Osteoblast (primary cell): ENCODE measurements around the gene PAQR8. TPM values are rescaled to one million over a fixed set of nuclear protein-coding genes. Genes with fewer than 3 reads are reported as not detected.

Source experiments
- DNase-seq: peaks from one replicate; pipeline ENCODE4 v3.0.0; 2011; ENCODE audit warnings: low spot score, mixed read lengths; ENCODE audit not compliant: insufficient read length; ENCODE audit errors: missing footprints
- H2AFZ ChIP-seq: 2 replicates; pipeline ENCODE4 v1.6.0; 2011; ENCODE audit warnings: mild to moderate bottlenecking, low read length
- H3K27ac ChIP-seq: 2 replicates; pipeline ENCODE4 v1.5.1; 2011; ENCODE audit warnings: mild to moderate bottlenecking, low read depth, low read length, moderate library complexity
- H3K27me3 ChIP-seq: 2 replicates; pipeline ENCODE4 v1.6.0; 2012; ENCODE audit warnings: mild to moderate bottlenecking, control low read depth, inconsistent platforms, low read length, moderate library complexity; ENCODE audit not compliant: insufficient read depth
- H3K36me3 ChIP-seq: 2 replicates; pipeline ENCODE4 v1.5.1; 2011; ENCODE audit warnings: mild to moderate bottlenecking, low read length, control low read depth, moderate library complexity; ENCODE audit not compliant: insufficient read depth
- H3K4me1 ChIP-seq: 2 replicates; pipeline ENCODE4 v1.5.1; 2011; ENCODE audit warnings: mild to moderate bottlenecking, low read length, control low read depth, moderate library complexity; ENCODE audit not compliant: insufficient read depth
- H3K4me2 ChIP-seq: 2 replicates; pipeline ENCODE4 v1.6.0; 2011; ENCODE audit warnings: mild to moderate bottlenecking, low read length; ENCODE audit not compliant: insufficient read depth
- H3K4me3 ChIP-seq: fragments of 200-600 bp; sonication (generic); 3 replicates; pipeline ENCODE4 v1.5.1; 2012; ENCODE audit warnings: mild to moderate bottlenecking, low read length, inconsistent platforms; ENCODE audit not compliant: insufficient read depth
- H3K79me2 ChIP-seq: 2 replicates; pipeline ENCODE4 v1.6.0; 2012; ENCODE audit warnings: mild to moderate bottlenecking, low read length, control low read depth, inconsistent platforms; ENCODE audit not compliant: insufficient read depth
- H3K9me3 ChIP-seq: 2 replicates; pipeline ENCODE4 v1.5.1; 2011; ENCODE audit warnings: low read depth, low read length, control low read depth
- H4K20me1 ChIP-seq: 2 replicates; pipeline ENCODE4 v1.6.0; 2012; ENCODE audit warnings: mild to moderate bottlenecking, low read length, control low read depth; ENCODE audit not compliant: insufficient read depth
- total RNA-seq: library from RNA; depleted of rRNA; stranded (reverse); fragments of >200 nt; gene quantifications from 2 replicates; pipeline ENCODE4 v1.2.3, GENCODE V29; 2012
- TF ChIP-seq, protein P1 (sequence below): IDR thresholded peaks from 2 replicates; pipeline ENCODE4 v1.5.1; 2011; ENCODE audit warnings: mild to moderate bottlenecking, low read depth, low read length, moderate library complexity; ENCODE audit errors: extremely low read depth

The PAQR8 gene
- total RNA-seq, 1 donor, result 3.6 TPM

DNA sequence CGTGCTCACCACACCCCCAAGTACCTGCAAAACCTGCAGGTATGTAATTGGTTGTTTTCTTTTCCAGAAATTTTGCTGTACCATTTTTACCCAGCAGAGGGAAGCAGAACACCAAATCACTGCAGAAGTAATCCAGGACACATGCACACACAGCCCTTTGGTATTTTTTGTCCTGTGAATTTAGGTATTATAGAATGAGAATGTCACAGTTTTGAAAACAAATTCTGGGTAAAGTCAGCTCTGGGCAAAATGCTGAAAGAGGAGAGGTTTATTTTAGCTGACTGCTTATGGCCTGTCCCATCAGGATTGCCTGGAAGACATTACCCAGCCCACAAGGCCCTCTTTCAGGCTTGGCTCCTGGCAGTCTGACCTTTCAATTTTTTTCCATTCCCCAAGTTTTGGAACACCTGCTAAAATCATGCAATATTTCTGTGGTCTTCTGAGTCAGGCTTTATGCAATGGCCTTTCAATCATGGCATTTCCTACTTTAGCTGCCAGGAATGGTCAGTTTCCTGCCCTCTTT, 54.7 kb downstream of the PAQR8 start:
- peak; percentile 58 for DNase-seq
- no peak overlapping the region for H3K4me2 ChIP-seq
- no peak overlapping the region for H2AFZ ChIP-seq
- H3K4me1 ChIP-seq, result peaks cover 45% of the 10 kb centered on the region
- peaks cover 16% of the 10 kb centered on the region for H3K79me2 ChIP-seq
- peak overlapping the region; percentile 98 for H3K27ac ChIP-seq
- H3K27me3 ChIP-seq, result no peaks in the 10 kb centered on the region
- H4K20me1 ChIP-seq, result no peaks in the 10 kb centered on the region
- no peak overlapping the region for H3K4me3 ChIP-seq
- no peaks in the 10 kb centered on the region for H3K36me3 ChIP-seq
- H3K9me3 ChIP-seq, result no peaks in the 10 kb centered on the region
- TF ChIP-seq, protein P1, sequence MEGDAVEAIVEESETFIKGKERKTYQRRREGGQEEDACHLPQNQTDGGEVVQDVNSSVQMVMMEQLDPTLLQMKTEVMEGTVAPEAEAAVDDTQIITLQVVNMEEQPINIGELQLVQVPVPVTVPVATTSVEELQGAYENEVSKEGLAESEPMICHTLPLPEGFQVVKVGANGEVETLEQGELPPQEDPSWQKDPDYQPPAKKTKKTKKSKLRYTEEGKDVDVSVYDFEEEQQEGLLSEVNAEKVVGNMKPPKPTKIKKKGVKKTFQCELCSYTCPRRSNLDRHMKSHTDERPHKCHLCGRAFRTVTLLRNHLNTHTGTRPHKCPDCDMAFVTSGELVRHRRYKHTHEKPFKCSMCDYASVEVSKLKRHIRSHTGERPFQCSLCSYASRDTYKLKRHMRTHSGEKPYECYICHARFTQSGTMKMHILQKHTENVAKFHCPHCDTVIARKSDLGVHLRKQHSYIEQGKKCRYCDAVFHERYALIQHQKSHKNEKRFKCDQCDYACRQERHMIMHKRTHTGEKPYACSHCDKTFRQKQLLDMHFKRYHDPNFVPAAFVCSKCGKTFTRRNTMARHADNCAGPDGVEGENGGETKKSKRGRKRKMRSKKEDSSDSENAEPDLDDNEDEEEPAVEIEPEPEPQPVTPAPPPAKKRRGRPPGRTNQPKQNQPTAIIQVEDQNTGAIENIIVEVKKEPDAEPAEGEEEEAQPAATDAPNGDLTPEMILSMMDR, result peak; percentile 85

DNA sequence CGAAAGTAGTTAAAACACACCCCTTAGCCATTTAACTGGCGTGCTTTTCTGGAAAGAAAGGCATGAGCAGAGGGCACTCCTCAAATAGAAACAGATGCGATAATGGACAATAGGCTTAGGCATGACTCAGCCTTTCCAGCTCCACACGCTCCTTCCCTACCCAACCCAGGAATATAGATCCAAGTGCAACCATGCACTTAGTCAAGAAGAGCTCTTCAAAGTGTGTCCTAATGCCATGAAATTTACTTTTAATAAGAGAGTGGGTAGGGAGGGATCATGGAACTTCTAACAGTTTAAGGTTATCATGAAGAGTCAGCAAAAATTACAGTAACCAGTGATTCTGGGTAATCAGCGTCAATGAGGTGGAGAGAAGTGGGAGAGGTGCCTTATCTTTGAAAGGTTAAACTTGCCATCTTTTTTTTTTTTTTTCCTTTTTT, 55.7 kb downstream of the PAQR8 start:
- no peak overlapping the region for H3K4me3 ChIP-seq
- H3K27ac ChIP-seq, result peak overlapping the region; percentile 98
- no peak overlapping the region for H2AFZ ChIP-seq
- H3K9me3 ChIP-seq, result no peaks in the 10 kb centered on the region
- H3K4me1 ChIP-seq, result peaks cover 46% of the 10 kb centered on the region
- H4K20me1 ChIP-seq, result no peaks in the 10 kb centered on the region
- peak overlapping the region; percentile 35 for H3K4me2 ChIP-seq
- H3K27me3 ChIP-seq, result no peaks in the 10 kb centered on the region
- TF ChIP-seq, protein P1, result no peak
- peak; percentile 81 for DNase-seq
- H3K79me2 ChIP-seq, result peaks cover 22% of the 10 kb centered on the region
- H3K36me3 ChIP-seq, result no peaks in the 10 kb centered on the region

DNA sequence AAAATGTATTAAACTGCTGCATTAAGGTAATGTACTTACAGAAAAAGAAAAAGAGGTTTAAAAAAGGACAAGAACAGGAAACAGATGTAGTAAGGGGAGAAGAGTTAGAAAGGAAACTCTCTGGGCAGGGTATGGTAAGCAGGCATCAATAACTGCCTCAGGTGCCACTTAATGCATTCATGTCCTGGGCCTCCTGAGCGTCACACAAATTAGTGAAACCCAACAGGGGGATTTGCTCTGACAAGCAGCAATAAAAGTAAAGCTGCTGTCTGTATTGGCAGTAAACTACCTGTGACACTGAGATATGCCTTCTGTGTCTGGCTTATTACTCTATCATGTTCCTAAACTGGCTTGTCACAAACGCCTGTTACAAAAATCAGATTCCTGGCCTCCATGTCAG, 56.7 kb downstream of the PAQR8 start:
- peaks cover 22% of the 10 kb centered on the region for H3K79me2 ChIP-seq
- no peaks in the 10 kb centered on the region for H3K36me3 ChIP-seq
- no peak overlapping the region for H2AFZ ChIP-seq
- no peaks in the 10 kb centered on the region for H3K27me3 ChIP-seq
- TF ChIP-seq, protein P1, result no peak
- peak overlapping the region; percentile 99 for H3K4me2 ChIP-seq
- H3K9me3 ChIP-seq, result no peaks in the 10 kb centered on the region
- no peak overlapping the region for H3K4me3 ChIP-seq
- no peak for DNase-seq
- peaks cover 55% of the 10 kb centered on the region for H3K4me1 ChIP-seq
- peak overlapping the region; percentile 98 for H3K27ac ChIP-seq
- no peaks in the 10 kb centered on the region for H4K20me1 ChIP-seq

DNA sequence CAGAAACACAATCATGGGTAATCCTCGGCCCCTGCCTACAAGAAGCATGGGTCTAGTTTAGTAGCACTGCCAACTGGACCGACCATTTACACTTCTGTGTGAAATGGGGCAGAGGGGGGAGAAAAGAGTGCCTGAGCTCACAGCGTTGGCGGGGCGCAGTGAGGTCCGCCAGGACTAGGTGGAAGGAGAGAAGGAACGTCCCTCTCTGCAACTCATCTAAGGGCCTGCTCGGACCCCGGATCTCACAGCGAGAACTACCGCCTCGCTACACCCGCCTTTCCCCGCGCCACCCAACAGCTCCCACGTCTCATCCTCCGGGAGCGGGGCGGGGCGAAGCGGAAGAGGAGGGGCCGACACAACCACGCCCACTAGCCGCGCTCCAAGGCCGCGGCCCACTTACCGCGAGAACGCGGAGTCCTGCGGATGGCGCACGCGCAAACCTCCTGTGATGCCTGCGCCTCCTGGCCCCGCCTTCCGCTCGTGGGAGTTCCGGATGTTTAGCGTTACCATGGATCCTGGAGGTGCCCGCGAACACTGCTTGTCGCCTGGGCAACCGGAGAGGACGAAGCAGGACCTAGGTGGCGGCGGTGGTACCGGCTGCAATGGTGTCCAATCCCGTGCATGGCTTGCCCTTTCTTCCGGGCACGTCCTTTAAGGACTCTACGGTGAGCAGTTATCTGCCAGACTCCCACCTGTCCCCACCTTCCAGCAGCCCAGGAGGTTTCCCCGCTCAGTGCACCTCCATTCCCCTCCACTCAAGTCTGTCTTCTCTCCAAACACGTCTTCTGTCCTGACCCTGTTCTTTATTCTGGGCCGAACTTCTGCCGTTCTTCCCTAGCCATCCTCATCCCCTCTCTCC, 58.1 kb downstream of the PAQR8 start, which contains the start of gene EFHC1:
EFHC1 (plus strand) TSS at position 534 of the 859 bp plus-strand sequence; CDS start at position 603, 69 bp downstream.
- Histone ChIP-seq H3K27ac (peak within 1 kb of the TSS; percentile 98), H2AFZ (peak within 1 kb of the TSS; percentile 86), H3K36me3 (no peaks in the 10 kb centered on the region), H3K4me2 (peak within 1 kb of the TSS; percentile 99), H3K27me3 (no peaks in the 10 kb centered on the region), H3K4me1 (peaks cover 65% of the 10 kb centered on the region), H3K9me3 (no peaks in the 10 kb centered on the region), H3K79me2 (peaks cover 22% of the 10 kb centered on the region), H3K4me3 (peak within 1 kb of the TSS; percentile 87), H4K20me1 (no peaks in the 10 kb centered on the region)
- DNase-seq, result peak; percentile 93
- TF ChIP-seq, protein P1, result no peak
